ENCODE data around the gene VWA3A.
"Not testable (repeated sequence)": the region's sequence is repeated elsewhere in the genome, so short reads cannot be mapped to it uniquely, and the experiment has no call there.

VWA3A gene

GRCh38 chr16:22092143-22092933 lies at the start of gene VWA3A:
Gene VWA3A, plus strand, starts transcription at chr16:22092541. Its CDS starts 97 bp downstream, at chr16:22092638.
- DNase-seq (ENCODE audit: low read depth): peak; percentile 75

- not testable (repeated sequence) for DNase-seq (ENCODE audit: low read depth)
These were observed 48.5 kb upstream of the VWA3A start for GRCh38 chr16:22043882-22044281.

- DNase-seq (ENCODE audit: low read depth): peak; percentile 11
These were observed 46.5 kb upstream of the VWA3A start for GRCh38 chr16:22045888-22046287.

GRCh38 chr16:22050963-22051362 lies 41.4 kb upstream of the VWA3A start:
- DNase-seq (ENCODE audit: low read depth): no peak

- DNase-seq (ENCODE audit: low read depth): no peak
These were observed 39.4 kb upstream of the VWA3A start for GRCh38 chr16:22052980-22053379.

GRCh38 chr16:22053921-22054341 lies 38.4 kb upstream of the VWA3A start:
- DNase-seq (ENCODE audit: low read depth): no peak

GRCh38 chr16:22054847-22055590 lies 37.3 kb upstream of the VWA3A start:
- DNase-seq (ENCODE audit: low read depth): no peak

- no peak for DNase-seq (ENCODE audit: low read depth)
These were observed 36.5 kb upstream of the VWA3A start for GRCh38 chr16:22055881-22056280.

- DNase-seq (ENCODE audit: low read depth): no peak
These were observed 28.4 kb upstream of the VWA3A start for GRCh38 chr16:22063888-22064467.

GRCh38 chr16:22065252-22065651 lies 27.1 kb upstream of the VWA3A start:
- no peak for DNase-seq (ENCODE audit: low read depth)

- DNase-seq (ENCODE audit: low read depth): no peak
These were observed 21.7 kb upstream of the VWA3A start for GRCh38 chr16:22070361-22071330.

GRCh38 chr16:22071331-22071910 lies 20.9 kb upstream of the VWA3A start:
- no peak for DNase-seq (ENCODE audit: low read depth)

- DNase-seq (ENCODE audit: low read depth): no peak
These were observed 19.0 kb upstream of the VWA3A start for GRCh38 chr16:22073350-22073749.

GRCh38 chr16:22075043-22075757 lies 17.1 kb upstream of the VWA3A start:
- DNase-seq (ENCODE audit: low read depth): peak; percentile 69

GRCh38 chr16:22075776-22076175 lies 16.6 kb upstream of the VWA3A start:
- DNase-seq (ENCODE audit: low read depth): peak; percentile 9

GRCh38 chr16:22077700-22078313 lies 14.5 kb upstream of the VWA3A start:
- peak; percentile 68 for DNase-seq (ENCODE audit: low read depth)

- DNase-seq (ENCODE audit: low read depth): no peak
These were observed 13.7 kb upstream of the VWA3A start for GRCh38 chr16:22078656-22079055.

- DNase-seq (ENCODE audit: low read depth): peak; percentile 27
These were observed 11.3 kb upstream of the VWA3A start for GRCh38 chr16:22081050-22081449.

GRCh38 chr16:22086440-22086839 lies 5.9 kb upstream of the VWA3A start:
- no peak for DNase-seq (ENCODE audit: low read depth)

GRCh38 chr16:22088642-22089041 lies 3.7 kb upstream of the VWA3A start:
- DNase-seq (ENCODE audit: low read depth): no peak
